GM21381 (cell line): ENCODE results near the gene SOHLH2.

Experiments
- ATAC-seq: cut with Tn5 transposase; IDR thresholded peaks from one replicate; pipeline ENCODE4 v1.9.1; 2021; ENCODE audit warnings: mild to moderate bottlenecking, moderate library complexity; ENCODE audit not compliant: unreplicated experiment

The SOHLH2 gene

GRCh38 chr13:36188441-36188840 lies 25.9 kb downstream of the SOHLH2 start:
- no peak for ATAC-seq

DNA sequence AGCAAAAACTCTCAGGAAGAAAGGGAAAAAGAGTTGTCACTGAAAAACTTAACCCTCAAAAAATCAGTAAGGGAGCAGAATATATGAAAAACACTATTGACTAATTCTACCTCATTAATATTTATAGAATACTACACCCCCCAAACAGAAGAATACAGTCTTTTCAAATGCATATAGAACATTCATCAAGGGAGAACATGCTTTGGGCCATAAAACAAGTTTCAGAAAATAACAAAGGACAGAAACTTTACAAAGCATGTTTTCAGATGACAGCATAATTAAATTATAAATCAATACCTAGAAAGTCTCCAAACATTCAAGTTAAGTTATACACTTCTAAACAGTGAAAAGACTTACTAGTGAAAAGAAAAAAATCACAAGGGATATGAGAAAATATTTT lies 30.5 kb downstream of the SOHLH2 start:
- ATAC-seq: no peak

DNA sequence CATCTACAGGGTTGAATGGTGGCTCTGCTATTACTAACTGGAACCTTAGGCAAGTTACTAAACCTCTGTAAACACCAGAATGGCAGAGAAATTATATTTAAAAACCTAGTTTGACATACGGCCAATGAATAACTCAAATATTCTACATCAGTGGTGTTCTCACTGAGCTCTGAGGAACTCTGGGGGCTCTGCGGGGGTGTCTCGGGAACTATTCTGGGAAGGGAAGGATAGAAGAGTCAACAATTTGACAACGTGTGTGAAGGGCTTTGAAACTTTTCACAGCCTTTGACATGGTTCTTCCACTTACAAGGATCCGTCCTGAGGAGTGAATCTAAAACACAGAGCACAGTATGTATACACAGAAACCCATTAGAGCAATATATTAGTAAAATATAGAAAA lies 38.7 kb downstream of the SOHLH2 start:
- ATAC-seq: no peak

DNA sequence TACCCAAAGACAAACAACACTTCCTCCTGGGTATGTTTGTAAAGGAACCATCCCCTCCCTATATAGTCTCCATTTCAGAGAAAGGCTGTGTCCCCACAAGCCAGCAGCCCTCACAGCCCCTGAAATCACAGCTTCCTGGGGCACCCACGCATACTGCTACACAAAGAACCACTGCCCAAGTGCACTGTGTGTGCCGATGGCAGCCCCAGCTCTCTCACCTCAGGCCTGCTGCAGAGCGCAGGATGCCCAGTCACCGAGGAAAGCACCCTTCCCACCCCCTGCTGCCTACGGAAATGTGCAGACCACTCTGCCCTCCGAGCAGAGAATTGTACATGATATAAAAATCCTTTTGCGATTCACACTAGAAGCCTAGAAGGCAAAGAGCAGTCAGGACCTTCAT lies 39.4 kb downstream of the SOHLH2 start:
- ATAC-seq: no peak

- no peak for ATAC-seq
Measured at GRCh38 chr13:36173571-36174322, 40.6 kb downstream of the SOHLH2 start.

DNA sequence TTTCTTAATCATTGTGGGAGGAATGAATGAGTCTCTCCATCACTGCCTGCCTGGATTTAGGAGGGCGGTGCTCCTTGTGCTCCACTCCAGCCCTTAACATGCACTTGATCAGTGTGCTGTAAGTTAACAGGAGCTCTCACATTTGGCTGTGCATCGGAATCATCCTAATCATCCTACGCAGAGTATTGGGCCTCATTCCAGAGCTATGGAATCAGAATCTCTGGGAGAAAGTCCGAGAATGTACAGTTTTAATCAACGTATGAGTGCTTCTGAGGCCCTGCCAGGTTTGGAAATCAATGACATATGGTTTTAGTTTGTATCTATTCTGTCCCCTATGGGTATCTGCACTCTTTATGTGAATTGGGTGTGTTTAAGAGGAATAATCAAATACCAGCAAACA lies 48.3 kb downstream of the SOHLH2 start:
- ATAC-seq: no peak

GRCh38 chr13:36163809-36164308 lies 50.5 kb downstream of the SOHLH2 start:
- ATAC-seq: no peak

DNA sequence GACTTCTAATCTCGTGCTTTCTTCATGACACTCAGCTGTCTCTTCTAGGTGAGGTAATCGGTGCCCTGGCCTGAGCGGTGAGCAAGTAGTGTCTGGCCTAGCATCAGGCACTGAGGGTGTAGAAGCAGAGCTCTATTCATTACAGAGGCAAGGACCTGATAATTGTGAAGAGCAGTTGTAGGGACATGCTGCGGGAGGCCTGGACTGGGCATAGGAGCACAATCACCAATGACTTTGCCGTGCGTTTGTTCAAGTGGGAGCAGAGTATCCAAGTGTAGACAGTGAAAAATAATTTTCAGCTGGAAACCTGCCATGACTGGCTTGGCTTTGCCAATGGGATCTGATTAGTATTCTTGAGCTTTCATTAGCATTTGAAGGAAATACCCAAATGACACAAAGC lies 51.1 kb downstream of the SOHLH2 start:
- no peak for ATAC-seq

DNA sequence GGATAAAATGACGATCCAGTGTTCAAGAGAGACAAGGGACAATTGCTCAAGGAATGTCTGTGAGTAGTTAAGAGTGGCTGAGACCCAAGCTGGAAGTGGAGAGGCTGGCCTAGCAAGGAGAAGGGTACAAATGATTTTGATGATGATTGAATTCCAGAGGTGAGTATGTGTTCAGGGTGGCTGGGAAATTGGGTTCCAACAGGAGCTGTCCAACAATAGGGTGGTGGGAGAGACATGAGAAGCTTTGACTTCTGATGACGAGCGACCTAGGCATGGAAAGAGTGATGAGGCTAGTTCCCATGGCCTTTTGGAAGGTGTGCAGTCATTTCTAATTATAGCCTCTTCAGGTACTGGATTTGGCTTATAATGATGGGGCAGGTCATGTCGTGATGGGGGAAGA lies 54.1 kb downstream of the SOHLH2 start:
- ATAC-seq: no peak

- no peak for ATAC-seq
Measured at GRCh38 chr13:36158611-36159010, 55.7 kb downstream of the SOHLH2 start.

GRCh38 chr13:36157480-36157879 lies 56.9 kb downstream of the SOHLH2 start:
- ATAC-seq: no peak

DNA sequence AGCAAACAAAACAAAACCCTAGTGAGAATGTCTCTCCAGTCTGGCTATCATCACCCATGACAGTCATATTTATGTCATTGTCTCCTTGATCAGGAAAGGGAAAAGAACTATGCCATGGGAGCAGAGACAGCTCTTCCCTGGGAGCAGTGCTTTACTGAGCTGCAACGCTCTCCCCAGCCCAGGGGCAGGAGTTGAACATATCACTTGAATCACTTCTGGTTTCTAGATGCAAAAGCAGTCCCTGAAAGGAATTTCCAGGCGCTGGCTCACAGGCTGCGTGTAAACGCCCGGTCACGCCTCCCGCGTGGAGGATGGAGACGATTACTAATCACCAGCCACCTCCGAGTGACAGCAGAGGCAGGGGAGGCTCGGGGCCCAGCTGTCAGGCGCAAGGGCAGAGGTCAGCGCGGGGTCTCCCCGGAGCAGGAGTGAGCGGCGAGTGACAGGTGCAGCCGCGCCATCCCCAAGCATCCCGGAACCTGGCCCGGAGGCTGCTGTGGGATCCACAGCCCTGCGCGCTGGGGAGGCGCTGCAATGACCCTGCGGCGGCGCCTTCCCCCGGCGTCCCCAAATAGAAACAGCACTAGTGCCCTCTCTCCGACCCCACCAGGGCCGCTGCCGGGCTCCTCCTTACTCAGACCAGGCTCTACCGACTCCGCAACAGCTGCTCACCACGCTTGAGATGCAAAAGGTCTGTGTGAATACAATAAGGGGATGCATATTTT lies 59.6 kb downstream of the SOHLH2 start:
- no peak for ATAC-seq

GRCh38 chr13:36151591-36151990 lies 62.8 kb downstream of the SOHLH2 start:
- no peak for ATAC-seq

DNA sequence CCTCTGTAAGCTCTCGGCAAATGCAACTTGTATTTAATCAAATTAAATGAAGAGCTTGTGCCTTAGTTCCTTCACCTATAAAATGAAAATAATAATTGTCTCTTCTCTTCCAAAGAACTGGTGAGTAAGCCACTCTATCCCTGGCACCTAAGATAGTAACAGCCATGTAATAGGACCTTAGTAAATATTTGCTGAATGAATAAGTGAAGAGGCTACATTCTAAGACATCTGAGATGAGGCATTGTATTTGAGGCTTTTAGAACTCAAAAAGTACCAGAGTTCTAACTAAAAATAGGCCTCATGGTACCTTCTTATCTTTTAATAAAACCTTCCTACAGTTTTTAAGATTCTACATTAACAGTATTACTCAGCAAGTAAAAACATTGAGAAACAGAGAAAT lies 65.9 kb downstream of the SOHLH2 start:
- ATAC-seq: no peak

- no peak for ATAC-seq
Measured at GRCh38 chr13:36147330-36147729, 67.0 kb downstream of the SOHLH2 start.

DNA sequence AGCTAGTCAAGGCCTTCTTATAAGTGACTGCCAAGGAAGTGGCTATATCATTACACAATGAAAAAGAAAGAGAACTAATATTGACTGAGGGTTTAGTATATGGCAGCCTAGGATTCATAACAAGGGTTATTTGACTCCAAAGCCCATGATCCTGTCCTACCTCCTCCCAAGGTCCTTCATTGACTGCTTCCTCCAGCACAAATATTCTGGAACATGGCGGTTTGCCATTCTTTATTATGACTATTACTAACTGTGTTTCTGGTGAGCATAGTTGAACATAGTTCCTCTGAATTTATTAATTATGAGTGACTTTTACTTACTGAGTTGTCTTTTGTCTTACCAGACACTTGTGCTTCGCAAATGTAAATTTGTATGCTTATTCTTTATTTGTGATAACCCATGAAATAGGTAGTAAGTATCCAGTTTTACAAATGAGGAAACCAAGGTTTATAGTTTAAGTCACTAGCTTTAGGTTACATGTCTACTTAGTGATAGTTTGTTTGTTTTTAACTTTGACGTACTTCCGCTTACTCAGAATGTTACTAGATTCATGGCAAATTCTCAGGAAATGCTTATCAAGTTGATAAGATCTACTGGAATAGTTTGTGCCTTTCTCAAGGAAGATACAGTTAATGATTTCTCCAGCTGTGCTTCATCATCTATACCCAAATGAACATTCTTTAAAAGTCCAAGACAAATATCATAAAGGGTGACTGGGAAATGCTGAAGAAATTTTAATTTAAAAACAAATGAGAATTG lies 67.7 kb downstream of the SOHLH2 start:
- ATAC-seq: no peak

GRCh38 chr13:36143738-36144137 lies 70.6 kb downstream of the SOHLH2 start:
- no peak for ATAC-seq

DNA sequence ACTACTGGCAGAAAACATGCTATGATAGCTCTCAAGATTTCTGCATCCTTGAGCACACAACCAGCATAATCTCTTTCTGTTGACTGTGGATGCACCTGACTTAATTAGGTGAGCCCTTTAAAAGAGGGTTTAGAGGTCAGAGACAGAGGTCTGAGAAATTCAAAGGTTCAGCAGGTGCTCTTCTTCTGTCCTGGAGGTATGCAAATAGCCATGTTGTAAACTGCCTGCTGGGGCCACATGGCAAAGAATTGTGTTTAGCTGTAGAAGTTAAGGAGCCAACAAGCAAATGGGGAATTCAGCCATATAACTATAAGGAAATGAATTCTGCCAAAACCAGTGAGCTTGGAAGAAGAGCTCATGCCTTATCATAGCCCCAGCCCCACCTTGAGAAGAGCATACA lies 71.6 kb downstream of the SOHLH2 start:
- ATAC-seq: no peak

DNA sequence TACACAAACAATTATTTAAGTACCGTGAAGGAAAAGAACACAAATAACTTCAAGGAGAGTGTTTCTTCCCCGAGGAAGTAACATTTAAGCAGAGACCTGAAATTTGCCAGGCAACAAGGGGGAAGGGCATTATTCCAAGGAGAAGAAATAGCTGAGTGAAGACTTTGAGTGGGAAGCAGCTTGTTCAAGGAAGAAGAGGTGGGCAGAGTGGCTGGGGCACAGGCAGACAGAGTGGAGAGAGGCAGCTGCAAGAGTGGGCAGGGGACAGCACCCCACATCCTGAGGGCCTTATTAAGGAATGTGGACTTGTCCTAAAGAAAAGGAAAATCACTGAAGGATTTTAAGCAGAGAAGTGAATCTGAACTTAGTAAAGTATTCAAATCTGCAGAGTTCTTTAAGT lies 78.5 kb downstream of the SOHLH2 start:
- ATAC-seq: no peak

GRCh38 chr13:36134632-36135031 lies 79.7 kb downstream of the SOHLH2 start:
- no peak for ATAC-seq

- ATAC-seq: no peak
Measured at GRCh38 chr13:36133950-36134626, 80.3 kb downstream of the SOHLH2 start.
